ENCODE data around the gene ZMYM2. TPM values are rescaled to one million over a fixed set of nuclear protein-coding genes. Genes with fewer than 3 reads are reported as not detected.

The ZMYM2 gene
- total and polyA plus RNA-seq, 2 experiments from 2014 or later = 87.9 to 159 TPM

DNA sequence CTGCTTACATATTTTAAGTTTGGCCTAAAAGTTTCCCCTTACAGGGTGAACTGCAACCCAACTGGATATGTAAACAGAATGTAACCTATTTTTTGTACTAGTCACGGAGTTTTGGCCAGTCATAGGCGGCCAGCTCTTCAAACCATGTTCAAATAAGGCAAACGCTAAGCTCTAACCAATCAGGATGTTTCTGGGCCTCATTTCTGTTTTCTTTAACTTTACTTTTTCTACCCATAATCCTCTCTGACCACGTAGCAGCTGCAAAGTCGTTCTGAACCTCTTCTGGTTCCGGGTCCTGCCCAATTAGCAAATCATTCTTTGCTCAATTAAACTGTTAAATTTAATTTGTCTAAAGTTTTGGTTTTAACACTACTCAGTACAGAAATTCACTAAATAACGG lies 8.2 kb upstream of the ZMYM2 start:
- H3K4me3 ChIP-seq = no peak overlapping the region
- H3K4me2 ChIP-seq = no peak overlapping the region
- H3F3A ChIP-seq (replicated peaks; ENCODE audit: low read depth) = no peaks in the 10 kb centered on the region
- no peak overlapping the region for H3K27ac ChIP-seq (ENCODE audit: low read depth)
- Mint-ChIP-seq H3K4me1 (no peaks in the 10 kb centered on the region), H3K27ac (no peak overlapping the region), H3K36me3 (ENCODE audit: low read depth) (no peaks in the 10 kb centered on the region), H3K27me3 (ENCODE audit: insufficient read depth, low read depth, poor library complexity) (no peaks in the 10 kb centered on the region), H3K4me3 (no peak overlapping the region), H3K9me3 (no peaks in the 10 kb centered on the region)
- no peak for TF ChIP-seq NANOG (IDR thresholded peaks at IDR 0.05; ENCODE audit: borderline replicate concordance)
- TF ChIP-seq ZNF114 (CRISPR knock-in tag; IDR thresholded peaks at IDR 0.05) = no peak
- no peaks in the 10 kb centered on the region for H3K79me2 ChIP-seq (replicated peaks; ENCODE audit: insufficient read depth)
- no peaks in the 10 kb centered on the region for H4K20me1 ChIP-seq (replicated peaks; ENCODE audit: insufficient read depth)
- H3K4me1 ChIP-seq (ENCODE audit: insufficient read depth) = no peaks in the 10 kb centered on the region
- no peak overlapping the region for H2AFZ ChIP-seq
- H3K27me3 ChIP-seq (ENCODE audit: insufficient read depth) = no peaks in the 10 kb centered on the region
- no peaks in the 10 kb centered on the region for H3K36me3 ChIP-seq (ENCODE audit: insufficient read depth)
- no peak for DNase-seq (ENCODE audit: low spot score)
- H3K9me2 ChIP-seq (ENCODE audit: insufficient read depth) = no peaks in the 10 kb centered on the region
- ATAC-seq = no peak

DNA sequence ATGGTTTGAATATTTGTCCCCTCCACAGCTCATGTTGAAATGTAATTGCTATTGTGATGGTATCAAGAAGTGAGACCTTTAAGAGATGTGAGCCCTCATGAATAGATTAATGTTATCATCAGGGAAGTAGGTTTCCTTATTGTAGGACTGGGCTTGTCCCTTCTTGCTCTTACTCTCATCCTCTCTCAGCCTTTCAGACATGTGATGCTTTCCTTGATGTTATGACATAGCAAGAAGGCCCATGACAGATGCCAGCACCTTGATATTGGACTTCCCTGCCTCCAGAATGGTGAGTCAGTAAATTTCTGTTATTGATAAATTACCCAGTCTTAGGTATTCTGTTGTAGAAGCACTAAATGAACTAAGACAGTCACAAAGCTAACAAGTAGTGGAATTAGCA lies 5.7 kb upstream of the ZMYM2 start:
- H3K4me3 ChIP-seq = no peak overlapping the region
- no peaks in the 10 kb centered on the region for H3K27me3 ChIP-seq (ENCODE audit: insufficient read depth)
- Mint-ChIP-seq H3K27me3 (ENCODE audit: insufficient read depth, low read depth, poor library complexity) (peaks cover 2% of the 10 kb centered on the region), H3K9me3 (no peaks in the 10 kb centered on the region; the same call in 2 of the 3 replicates), H3K4me3 (no peak overlapping the region), H3K4me1 (peaks cover 3% of the 10 kb centered on the region), H3K27ac (no peak overlapping the region), H3K36me3 (ENCODE audit: low read depth) (no peaks in the 10 kb centered on the region; the same call in 2 of the 3 replicates)
- no peak overlapping the region for H3K4me2 ChIP-seq
- no peaks in the 10 kb centered on the region for H3F3A ChIP-seq (replicated peaks; ENCODE audit: low read depth)
- no peak overlapping the region for H3K27ac ChIP-seq (ENCODE audit: low read depth)
- no peaks in the 10 kb centered on the region for H3K79me2 ChIP-seq (replicated peaks; ENCODE audit: insufficient read depth)
- DNase-seq (ENCODE audit: low spot score) (no peak), ATAC-seq (no peak)
- H4K20me1 ChIP-seq (replicated peaks; ENCODE audit: insufficient read depth) = no peaks in the 10 kb centered on the region
- no peaks in the 10 kb centered on the region for H3K9me2 ChIP-seq (ENCODE audit: insufficient read depth)
- no peaks in the 10 kb centered on the region for H3K36me3 ChIP-seq (ENCODE audit: insufficient read depth)
- TF ChIP-seq CTCF (conservative IDR thresholded peaks at IDR 0.05; ENCODE audit: low read depth in 2 of 2) (no peak), EZH2phosphoT487 (IDR thresholded peaks at IDR 0.05; ENCODE audit: unreplicated experiment) (no peak), POLR2AphosphoS5 (IDR thresholded peaks at IDR 0.05; ENCODE audit: low read depth) (no peak), ZNF331 (CRISPR knock-in tag; IDR thresholded peaks at IDR 0.05; ENCODE audit: low read depth) (no peak), ZNF462 (CRISPR knock-in tag; IDR thresholded peaks at IDR 0.05) (no peak), EZH2 (IDR thresholded peaks at IDR 0.05; ENCODE audit: low read depth, unreplicated experiment) (no peak)
- H2AFZ ChIP-seq = no peak overlapping the region
- no peaks in the 10 kb centered on the region; the same call in 1 of the 2 replicates for H3K4me1 ChIP-seq (ENCODE audit: insufficient read depth)

Measured in GM23338 (cell line).